ENCODE results near the gene IPO4.
A peak's percentile ranks its signal among the peaks of the same experiment; 100 is the strongest.

Gene IPO4

DNA sequence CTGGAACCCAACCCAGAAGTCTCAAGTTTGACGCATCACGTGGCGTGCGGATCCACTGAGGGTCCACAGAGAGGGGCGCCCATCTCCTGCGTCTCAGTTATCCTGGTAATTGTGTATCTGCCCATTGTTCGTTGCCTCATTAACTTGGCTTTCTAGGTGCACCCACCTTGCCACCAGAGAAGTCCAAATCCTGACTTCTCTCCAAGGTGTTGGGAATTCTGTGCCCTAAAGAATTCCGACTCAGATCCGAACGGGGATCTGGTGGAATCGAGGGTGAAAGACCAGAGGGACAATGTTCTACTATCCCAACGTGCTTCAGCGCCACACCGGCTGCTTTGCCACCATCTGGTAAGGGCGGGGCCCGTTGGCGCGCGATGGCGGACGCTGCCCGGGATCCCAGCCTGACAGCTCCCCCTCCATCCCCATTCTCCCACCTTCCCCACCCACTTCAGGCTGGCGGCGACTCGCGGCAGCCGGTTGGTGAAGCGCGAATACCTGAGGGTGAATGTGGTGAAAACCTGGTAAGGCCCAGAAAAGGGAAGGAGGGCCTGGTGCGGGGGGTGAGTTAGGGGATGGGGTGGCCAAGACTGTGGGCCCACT lies 16.3 kb downstream of the IPO4 start:
- no peak for DNase-seq

DNA sequence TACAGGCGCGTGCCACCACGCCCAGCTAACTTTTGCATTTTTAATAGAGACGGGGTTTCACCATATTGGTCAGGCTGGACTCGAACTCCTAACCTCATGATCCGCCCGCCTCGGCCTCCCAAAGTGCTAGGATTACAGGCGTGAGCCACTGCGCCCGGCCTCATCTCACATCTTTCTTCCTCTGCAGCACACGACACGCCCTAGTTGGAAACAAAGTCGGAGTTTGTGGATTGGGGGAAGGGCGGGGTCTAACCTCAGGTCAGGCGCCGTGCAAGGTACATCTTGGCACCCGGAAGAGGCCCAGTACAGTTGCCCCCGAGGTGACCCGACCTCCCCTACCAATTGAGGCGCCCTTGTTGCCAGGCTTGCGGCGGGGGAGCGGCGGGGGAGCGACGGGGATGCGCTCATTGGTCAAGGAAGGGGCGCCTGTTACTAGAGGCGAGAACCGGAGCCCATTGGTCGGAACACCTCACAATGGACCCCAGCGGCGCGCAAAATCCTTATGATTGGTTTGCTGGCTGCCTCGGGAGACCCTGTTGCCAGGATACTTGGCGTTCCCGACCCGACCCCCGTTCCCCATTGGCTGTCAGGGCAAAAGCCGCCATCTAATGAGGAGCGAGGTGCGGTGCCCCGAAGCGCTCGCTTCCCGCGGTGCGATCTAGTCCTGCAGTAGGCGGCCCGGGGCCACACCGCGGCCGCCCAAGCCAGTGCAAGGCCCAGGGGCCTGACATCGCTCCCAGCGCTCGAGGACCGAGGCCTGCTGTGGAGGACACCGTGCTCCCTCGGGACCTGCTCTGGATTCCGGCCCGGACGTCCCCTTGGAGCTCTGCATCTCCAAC lies 17.0 kb downstream of the IPO4 start, which contains the start of gene REC8:
TSS of gene REC8 (plus strand) at position 659 of the 839 bp plus-strand sequence. CDS start 473 bp downstream, outside the sequence.
- no peak for DNase-seq

DNA sequence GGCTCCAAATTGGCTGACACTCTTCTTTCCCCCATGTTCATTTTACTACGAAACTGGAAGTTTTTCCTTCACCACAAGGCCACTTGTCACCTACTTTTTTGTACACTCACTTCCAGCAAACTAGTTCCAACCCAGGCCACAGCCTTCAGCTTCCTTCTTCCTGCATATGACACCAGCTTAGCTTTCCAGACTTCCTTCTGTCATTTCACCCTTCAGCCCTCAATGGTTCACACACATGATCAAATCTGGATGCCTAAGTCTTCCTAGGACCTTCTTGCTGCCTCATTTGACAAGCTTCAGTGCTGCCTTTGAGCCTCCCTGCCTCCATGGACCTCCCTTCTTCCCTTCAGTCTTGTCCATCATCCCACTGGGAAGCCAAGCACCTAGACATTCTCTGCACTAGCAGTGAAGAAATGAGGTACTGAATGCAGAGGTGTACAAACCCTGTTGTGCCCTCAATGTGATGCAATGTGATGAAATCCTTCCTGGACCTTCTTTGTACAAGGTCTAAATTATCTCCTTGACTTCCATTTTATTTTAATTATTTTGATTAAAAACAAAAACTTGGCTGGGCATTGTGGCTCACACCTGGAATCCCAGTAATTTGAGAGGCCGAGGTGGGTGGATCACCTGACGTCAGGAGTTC lies 21.0 kb downstream of the IPO4 start:
- no peak for DNase-seq

DNA sequence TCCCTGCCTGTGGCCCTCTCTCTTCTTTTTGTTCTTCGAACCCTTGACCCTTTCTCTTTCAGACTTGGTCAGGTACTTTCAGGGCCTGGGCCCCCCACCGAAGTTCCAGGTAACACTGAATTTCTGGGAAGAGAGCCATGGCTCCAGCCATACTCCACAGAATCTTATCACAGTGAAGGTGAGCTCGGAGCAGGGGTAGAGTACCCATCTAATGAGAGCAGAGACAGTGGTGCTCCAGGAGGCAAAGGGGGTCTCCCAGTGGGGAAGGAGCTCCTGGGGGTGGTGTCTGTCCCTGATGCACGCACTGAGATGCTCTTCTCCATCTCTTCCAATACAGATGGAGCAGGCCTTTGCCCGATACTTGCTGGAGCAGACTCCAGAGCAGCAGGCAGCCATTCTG lies 22.8 kb downstream of the IPO4 start:
- DNase-seq, result no peak

DNA sequence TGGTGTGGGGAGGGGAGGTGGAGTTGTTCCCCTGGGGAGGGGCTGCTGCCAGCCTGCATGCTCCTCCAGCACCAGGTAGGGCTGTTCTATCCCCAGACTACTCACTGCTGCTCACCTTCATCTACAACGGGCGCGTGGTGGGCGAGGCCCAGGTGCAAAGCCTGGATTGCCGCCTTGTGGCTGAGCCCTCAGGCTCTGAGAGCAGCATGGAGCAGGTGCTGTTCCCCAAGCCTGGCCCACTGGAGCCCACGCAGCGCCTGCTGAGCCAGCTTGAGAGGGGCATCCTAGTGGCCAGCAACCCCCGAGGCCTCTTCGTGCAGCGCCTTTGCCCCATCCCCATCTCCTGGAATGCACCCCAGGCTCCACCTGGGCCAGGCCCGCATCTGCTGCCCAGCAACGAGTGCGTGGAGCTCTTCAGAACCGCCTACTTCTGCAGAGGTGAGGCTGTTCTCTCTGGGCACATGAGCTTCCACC lies 24.1 kb downstream of the IPO4 start:
- DNase-seq, result no peak

DNA sequence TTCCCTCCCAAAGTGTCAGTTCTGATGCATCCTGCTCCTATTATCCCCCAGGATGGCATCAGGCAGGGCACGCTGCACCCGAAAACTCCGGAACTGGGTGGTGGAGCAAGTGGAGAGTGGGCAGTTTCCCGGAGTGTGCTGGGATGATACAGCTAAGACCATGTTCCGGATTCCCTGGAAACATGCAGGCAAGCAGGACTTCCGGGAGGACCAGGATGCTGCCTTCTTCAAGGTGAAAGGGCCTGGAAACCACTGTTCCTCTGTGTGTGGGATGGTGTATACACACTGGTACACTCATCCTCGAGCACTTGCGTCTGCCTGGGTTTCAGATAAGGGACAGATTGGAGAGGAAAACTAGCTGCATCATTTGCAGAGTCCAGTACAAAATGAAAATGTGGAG lies 26.5 kb downstream of the IPO4 start:
- DNase-seq, result no peak

DNA sequence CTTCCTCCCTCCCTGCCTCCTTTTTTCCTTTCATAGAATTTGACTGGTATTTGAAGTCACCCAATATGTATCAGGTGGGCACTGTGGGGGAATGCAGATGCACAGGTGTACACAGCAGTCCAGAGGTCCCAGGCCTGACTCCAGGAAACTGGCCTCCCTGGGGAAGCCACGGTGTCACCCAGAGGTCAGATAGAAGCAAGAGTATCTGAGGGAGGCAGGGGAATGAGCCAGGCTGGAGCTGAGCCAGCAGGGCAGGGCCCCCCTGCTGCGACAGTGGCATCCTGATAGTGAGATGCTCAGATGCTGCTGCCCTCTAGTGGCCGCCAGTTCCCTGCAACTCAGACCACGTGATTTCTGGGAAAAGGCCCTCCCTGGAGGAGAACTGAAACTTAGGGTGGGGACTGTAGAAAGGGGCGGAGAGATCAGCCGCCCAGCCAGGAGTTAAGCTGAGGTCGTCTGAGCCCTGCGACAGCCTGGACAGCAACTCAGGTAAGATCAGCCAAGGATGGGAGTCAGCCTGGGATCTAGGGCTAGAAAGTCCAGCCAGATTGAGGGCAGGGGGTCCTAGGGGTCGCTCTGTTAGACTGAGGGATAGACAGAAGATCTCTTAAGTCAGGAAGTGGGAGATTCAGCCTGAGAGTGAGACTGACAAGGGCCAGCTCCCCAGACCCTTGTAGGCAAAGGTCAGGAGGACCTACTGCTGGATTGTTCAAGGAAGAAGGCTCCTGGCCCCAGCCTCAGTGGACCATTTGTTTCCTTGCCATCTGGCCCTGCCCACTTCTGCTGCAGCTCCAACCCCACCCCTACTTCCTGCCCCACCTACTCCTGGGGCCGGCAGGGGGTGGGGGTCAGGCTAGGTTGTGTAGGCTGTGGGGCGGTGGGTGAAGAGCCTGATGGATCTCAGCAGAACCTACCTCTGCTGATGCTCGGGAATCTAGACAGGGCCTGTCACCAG lies 27.5 kb downstream of the IPO4 start, which contains the start of gene IRF9:
TSS of gene IRF9 (plus strand) at position 416 of the 955 bp plus-strand sequence. CDS start 880 bp downstream, outside the sequence.
- DNase-seq, result peak; percentile 91

DNA sequence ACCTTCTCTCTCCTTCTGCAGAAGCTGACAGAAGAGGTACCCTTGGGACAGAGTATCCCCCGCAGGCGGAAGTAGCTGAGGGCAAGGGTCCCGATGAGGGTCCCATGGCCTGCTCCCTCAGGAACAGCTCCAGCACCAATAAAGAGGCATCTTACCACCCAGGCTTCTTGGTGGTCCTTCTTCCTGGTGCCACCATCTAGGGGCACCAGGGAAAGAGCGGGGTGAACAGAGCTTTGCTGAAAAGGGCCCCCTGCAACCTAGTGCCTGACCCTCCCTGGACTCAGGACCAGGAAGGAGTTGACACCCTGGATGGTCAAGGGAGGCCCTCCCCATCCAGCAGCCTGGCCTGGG lies 28.1 kb downstream of the IPO4 start:
- no peak for DNase-seq

DNA sequence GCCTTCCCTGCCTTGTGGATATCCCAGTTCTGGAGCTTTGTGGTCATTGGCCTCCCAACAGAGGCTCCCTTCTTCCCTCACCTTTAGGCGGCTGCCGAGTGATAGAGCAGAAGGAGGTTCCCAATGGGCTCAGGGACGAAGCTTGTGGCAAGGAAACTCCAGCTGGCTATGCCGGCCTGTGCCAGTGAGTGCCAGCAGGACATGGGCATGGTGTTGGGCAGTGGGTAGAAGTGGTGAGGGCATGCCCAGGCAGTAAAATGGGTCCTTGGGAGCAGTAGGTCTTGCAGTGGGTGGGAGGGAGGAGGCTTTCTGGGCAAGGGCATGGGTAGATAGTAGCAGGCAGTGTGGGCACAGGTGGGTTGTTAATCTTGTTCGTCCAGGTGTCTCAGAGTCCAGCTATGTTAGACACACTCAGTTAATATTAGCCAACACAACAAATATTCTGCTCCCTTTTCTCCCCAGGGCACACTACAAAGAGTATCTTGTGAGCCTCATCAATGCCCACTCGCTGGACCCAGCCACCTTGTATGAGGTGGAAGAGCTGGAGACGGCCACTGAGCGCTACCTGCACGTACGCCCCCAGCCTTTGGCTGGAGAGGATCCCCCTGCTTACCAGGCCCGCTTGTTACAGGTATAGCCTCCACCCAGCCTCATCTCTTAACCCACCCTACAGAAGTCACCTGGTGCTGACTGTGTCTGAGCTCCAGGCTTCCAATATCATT lies 28.7 kb downstream of the IPO4 start:
- no peak for DNase-seq

DNA sequence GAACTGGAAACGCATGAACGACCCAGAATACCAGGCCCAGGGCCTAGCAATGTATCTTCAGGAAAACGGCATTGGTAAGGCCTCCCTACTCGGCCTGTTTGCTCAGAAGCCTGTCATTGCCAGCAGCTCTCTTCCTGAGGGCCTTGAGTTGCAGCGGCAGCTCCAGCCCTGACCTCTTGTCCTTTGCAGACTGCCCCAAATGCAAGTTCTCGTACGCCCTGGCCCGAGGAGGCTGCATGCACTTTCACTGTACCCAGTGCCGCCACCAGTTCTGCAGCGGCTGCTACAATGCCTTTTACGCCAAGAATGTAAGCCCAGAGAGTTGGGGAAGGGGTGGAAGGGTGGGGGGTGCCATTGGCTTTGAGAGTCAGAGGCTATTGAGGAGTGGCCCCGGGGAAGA lies 31.3 kb downstream of the IPO4 start:
- DNase-seq, result no peak

DNA sequence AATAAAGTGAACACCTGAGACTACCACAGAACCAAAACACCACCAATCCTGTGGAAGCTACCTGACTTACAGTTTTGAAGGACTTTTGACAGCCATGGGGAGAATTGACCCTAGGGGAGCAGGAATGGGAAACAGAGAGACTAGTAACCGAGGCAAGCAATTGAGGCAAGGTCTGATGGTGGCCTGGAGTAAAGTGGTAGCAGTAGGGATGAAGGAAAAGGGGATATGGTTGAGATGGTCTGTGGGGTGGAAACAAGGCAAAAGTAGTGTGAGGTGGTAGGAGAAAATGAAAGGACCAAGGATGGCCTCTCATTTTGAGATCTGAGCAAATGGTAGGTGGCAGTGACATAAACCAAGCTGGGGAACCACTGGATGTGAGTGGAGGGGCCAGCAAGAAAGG lies 31.8 kb downstream of the IPO4 start:
- DNase-seq, result no peak

DNA sequence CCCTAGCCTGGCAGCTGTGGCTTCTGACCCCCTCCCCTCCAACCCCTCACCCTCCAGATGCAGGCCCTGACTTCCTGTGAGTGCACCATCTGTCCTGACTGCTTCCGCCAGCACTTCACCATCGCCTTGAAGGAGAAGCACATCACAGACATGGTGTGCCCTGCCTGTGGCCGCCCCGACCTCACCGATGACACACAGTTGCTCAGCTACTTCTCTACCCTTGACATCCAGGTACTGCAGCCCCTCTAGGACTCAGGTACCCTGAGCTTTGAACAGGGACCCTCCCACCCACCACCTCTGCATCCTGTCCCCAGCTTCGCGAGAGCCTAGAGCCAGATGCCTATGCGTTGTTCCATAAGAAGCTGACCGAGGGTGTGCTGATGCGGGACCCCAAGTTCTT lies 33.5 kb downstream of the IPO4 start:
- DNase-seq, result no peak

DNA sequence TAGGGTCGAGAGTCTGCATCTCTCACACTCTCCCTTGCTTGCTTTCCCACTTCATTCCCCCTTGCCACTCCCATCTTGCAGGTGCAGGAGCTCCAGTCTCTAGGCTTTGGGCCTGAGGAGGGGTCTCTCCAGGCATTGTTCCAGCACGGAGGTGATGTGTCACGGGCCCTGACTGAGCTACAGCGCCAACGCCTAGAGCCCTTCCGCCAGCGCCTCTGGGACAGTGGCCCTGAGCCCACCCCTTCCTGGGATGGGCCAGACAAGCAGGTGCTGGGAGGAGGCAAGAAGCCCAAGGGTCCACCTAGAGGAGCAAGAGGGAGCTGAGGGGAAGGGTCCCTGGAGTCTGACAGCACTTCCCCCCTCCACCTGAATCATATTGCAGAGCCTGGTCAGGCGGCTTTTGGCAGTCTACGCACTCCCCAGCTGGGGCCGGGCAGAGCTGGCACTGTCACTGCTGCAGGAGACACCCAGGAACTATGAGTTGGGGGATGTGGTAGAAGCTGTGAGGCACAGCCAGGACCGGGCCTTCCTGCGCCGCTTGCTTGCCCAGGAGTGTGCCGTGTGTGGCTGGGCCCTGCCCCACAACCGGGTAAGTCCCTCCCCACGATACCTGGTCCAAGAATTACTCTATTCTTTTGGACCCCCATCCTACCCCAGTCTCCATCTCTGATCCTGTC lies 37.1 kb downstream of the IPO4 start:
- DNase-seq, result no peak

DNA sequence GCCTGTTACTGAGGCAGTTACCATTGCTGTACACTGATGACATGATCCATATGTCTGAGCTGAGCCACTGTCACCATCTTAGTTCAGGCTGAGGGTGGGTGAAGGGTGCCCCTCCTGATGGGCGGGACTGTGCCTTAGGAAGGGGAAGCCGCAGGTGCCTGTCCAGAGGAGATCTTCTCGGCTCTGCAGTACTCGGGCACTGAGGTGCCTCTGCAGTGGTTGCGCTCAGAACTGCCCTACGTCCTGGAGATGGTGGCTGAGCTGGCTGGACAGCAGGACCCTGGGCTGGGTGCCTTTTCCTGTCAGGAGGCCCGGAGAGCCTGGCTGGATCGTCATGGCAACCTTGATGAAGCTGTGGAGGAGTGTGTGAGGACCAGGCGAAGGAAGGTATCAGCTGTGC lies 37.6 kb downstream of the IPO4 start:
- no peak for DNase-seq

DNA sequence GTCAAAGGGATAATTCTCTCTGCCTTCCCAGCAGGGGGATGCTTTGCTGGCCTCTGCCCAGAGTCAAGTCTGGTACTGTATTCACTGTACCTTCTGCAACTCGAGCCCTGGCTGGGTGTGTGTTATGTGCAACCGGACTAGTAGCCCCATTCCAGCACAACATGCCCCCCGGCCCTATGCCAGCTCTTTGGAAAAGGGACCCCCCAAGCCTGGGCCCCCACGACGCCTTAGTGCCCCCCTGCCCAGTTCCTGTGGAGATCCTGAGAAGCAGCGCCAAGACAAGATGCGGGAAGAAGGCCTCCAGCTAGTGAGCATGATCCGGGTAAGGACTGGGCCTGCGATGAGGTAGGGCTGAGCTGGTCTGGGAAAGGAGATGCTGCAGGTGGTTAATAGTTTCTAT lies 38.0 kb downstream of the IPO4 start:
- DNase-seq, result no peak

DNA sequence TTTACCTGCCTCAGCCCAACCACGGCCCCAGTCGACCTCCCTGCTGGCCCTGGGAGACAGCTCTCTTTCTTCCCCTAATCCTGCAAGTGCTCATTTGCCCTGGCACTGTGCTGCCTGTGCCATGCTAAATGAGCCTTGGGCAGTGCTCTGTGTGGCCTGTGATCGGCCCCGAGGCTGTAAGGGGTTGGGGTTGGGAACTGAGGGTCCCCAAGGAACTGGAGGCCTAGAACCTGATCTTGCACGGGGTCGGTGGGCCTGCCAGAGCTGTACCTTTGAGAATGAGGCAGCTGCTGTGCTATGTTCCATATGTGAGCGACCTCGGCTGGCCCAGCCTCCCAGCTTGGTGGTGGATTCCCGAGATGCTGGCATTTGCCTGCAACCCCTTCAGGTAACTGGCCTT lies 38.6 kb downstream of the IPO4 start:
- no peak for DNase-seq

DNA sequence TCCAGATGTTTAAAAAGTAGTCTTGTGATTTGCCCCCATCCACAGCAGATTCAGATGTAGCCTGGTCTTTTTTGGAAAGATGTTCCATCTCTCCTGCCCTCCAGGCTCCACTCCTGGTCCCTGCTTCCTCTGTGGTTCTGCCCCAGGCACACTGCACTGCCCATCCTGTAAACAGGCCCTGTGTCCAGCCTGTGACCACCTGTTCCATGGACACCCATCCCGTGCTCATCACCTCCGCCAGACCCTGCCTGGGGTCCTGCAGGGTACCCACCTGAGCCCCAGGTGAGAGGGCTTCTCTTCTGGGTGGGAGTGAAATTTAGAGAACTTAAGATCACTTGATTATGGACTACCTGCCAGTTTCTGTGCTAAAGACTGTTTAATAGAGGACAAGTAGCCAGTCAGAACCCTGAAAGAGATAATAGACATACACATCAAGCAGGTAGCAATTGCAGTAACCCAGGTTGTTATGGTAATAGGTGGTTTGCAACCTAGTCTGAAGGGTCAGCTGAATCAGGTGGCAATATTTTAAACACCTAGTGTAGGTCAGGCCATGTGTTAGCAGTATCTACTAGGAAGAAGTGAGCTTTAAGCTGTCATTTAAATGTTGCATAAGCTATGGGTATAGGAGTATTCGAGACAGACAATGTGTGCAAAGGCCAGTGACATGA lies 39.2 kb downstream of the IPO4 start:
- no peak for DNase-seq

DNA sequence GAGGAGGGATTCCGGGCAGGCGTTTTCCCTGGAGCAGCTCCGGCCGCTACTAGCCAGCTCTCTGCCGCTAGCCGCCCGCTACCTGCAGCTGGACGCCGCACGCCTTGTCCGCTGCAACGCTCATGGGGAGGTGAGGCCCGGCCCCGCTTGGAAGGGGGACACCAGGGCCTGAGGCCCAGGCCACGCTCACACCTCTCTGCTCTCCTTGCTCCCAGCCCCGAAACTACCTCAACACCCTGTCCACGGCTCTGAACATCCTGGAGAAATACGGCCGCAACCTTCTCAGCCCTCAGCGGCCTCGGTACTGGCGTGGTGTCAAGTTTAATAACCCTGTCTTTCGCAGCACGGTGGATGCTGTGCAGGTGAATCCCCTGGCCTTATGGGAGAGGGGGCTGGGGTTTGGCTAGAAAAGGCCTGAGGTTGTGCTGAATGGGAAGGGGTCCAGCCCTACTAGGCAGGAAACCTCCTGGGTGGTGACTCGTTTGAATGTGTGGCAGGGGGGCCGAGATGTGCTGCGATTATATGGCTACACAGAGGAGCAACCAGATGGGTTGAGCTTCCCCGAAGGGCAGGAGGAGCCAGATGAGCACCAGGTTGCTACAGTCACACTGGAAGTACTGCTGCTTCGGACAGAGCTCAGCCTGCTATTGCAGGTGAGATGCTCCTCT lies 40.7 kb downstream of the IPO4 start:
- DNase-seq, result no peak

DNA sequence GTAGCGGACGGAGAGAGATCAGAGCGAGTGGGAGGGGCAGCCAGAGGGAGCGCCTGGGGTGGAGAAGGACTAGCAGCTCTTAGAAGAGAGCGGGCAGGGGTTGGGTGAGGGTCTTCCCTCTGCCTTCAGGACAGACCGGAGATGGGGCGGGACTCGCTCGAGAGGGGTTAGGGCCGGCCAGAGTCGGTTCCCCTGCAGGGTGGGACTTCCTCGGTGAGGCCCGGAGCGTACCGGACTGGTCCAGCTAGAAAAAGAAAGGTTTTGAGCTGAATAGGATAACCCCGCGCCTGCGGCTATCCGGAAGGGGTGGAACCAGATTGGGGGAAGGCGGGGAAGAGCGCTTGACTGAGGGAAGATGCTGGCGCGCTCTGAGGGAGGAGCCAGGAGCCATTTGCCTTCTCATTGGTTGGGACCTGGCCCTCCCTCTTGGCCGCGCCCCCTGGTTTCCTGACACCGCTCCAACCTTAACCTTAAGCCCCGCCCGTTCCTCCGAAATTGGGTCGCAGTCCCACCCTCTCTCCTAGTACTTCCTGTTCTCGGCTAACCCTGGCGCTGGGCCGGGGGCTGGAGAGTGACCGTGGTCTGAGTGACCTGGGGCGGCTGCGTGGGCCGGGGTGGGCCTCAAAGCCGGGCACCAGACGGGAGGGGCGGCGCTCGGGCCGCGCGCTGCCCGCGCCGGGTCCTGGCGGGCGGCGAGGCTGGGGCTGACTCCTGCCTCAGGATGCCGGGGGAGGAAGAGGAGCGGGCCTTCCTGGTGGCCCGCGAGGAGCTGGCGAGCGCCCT lies 41.4 kb downstream of the IPO4 start, which contains the start of gene RNF31:
TSS of gene RNF31 (plus strand) at position 521 of the 783 bp plus-strand sequence. CDS start at position 722, 201 bp downstream.
- DNase-seq, result peak; percentile 89
